OCI-LY3 (cell line): ENCODE measurements around the gene BMP8B.

ENCODE experiments used
- H2AFZ ChIP-seq: fragments of 200-600, 300-600 bp; shearing (Covaris generic); 2 replicates; pipeline ENCODE4 v1.6.0; 2014; ENCODE audit warnings: antibody characterized with exemption, low read depth, low read length
- H3K27ac ChIP-seq: fragments of 200-600, 300-600 bp; sonication (generic); 2 replicates; pipeline ENCODE4 v1.5.1; 2014; ENCODE audit warnings: mild to moderate bottlenecking, low read length, moderate library complexity, mixed read lengths
- H3K27me3 ChIP-seq: fragments of 200-600, 300-600 bp; sonication (generic); 2 replicates; pipeline ENCODE4 v1.6.1; 2014; ENCODE audit warnings: low read depth, low read length, mixed read lengths
- H3K36me3 ChIP-seq: fragments of 200-600, 300-600 bp; sonication (generic); replicated peaks from 2 replicates; pipeline ENCODE3; 2014; ENCODE audit warnings: low read depth, low read length, mixed read lengths
- H3K4me1 ChIP-seq: fragments of 300-600, 200-600 bp; sonication (generic); 2 replicates; pipeline ENCODE4 v1.6.1; 2014; ENCODE audit warnings: low read length, mixed read lengths
- H3K4me2 ChIP-seq: fragments of 200-600, 300-600 bp; sonication (generic); 2 replicates; pipeline ENCODE4 v1.6.1; 2014; ENCODE audit warnings: low read length, mixed read lengths
- H3K4me3 ChIP-seq: fragments of 300-600, 200-600 bp; sonication (generic); 2 replicates; pipeline ENCODE4 v1.5.1; 2014; ENCODE audit warnings: antibody characterized with exemption, mild to moderate bottlenecking, low read length, moderate library complexity
- H3K79me2 ChIP-seq: fragments of 300-600, 200-600 bp; shearing (Covaris generic); 2 replicates; pipeline ENCODE4 v1.6.1; 2014; ENCODE audit warnings: mild to moderate bottlenecking, low read length, mixed read lengths
- H3K9ac ChIP-seq: fragments of 300-600, 200-600 bp; shearing (Covaris generic); 2 replicates; pipeline ENCODE4 v1.6.0; 2014; ENCODE audit warnings: mild to moderate bottlenecking, low read length, moderate library complexity
- H3K9me3 ChIP-seq: fragments of 200-600, 300-600 bp; shearing (Covaris generic); 2 replicates; pipeline ENCODE4 v1.6.1; 2014; ENCODE audit warnings: low read length, mixed read lengths; ENCODE audit not compliant: insufficient read depth
- H4K20me1 ChIP-seq: fragments of 200-600, 300-600 bp; sonication (generic); 2 replicates; pipeline ENCODE4 v1.6.1; 2016; ENCODE audit warnings: low read length, mixed read lengths; ENCODE audit not compliant: insufficient read depth
- CTCF ChIP-seq: fragments of 200-600, 300-600 bp; sonication (generic); IDR thresholded peaks from 2 replicates; pipeline ENCODE4 v1.5.1; 2014; ENCODE audit warnings: antibody characterized with exemption, low read length, low read depth
- EZH2phosphoT487 ChIP-seq: fragments of 200-600 bp; shearing (Covaris generic); IDR thresholded peaks from 2 replicates; pipeline ENCODE4 v1.6.1; 2018; ENCODE audit warnings: antibody characterized with exemption, mixed run types, low read depth

Gene BMP8B

GRCh38 chr1:39788758-39789570 lies at the start of gene BMP8B:
TSS of gene BMP8B (minus strand) at chr1:39788865. CDS start at chr1:39788485, 380 bp downstream.
- H3K36me3 ChIP-seq: no peaks in the 10 kb centered on the region
- H3K4me2 ChIP-seq: no peak within 1 kb of the TSS
- H3K27ac ChIP-seq: no peak within 1 kb of the TSS
- H3K4me3 ChIP-seq: no peak within 1 kb of the TSS
- TF ChIP-seq EZH2phosphoT487 (no peak), CTCF (no peak)
- H3K27me3 ChIP-seq: no peaks in the 10 kb centered on the region
- no peak within 1 kb of the TSS for H2AFZ ChIP-seq
- H3K4me1 ChIP-seq: no peaks in the 10 kb centered on the region
- H3K9ac ChIP-seq: no peak within 1 kb of the TSS
- no peaks in the 10 kb centered on the region for H3K9me3 ChIP-seq
- H4K20me1 ChIP-seq: no peaks in the 10 kb centered on the region
- no peaks in the 10 kb centered on the region for H3K79me2 ChIP-seq

- Histone ChIP-seq H4K20me1 (no peaks in the 10 kb centered on the region), H2AFZ (no peak overlapping the region), H3K27me3 (no peaks in the 10 kb centered on the region), H3K9ac (no peak overlapping the region), H3K4me2 (no peak overlapping the region), H3K4me3 (no peak overlapping the region), H3K27ac (no peak overlapping the region), H3K9me3 (no peaks in the 10 kb centered on the region), H3K36me3 (peaks cover 23% of the 10 kb centered on the region), H3K4me1 (no peaks in the 10 kb centered on the region), H3K79me2 (no peaks in the 10 kb centered on the region)
- TF ChIP-seq CTCF: no peak
- no peak for TF ChIP-seq EZH2phosphoT487
Observed at GRCh38 chr1:39836595-39837110, 48.0 kb upstream of the BMP8B start.

GRCh38 chr1:39835935-39836594 lies 47.4 kb upstream of the BMP8B start:
- no peak overlapping the region for H3K4me3 ChIP-seq
- H2AFZ ChIP-seq: no peak overlapping the region
- H3K9ac ChIP-seq: no peak overlapping the region
- no peaks in the 10 kb centered on the region for H3K9me3 ChIP-seq
- no peaks in the 10 kb centered on the region for H3K4me1 ChIP-seq
- no peaks in the 10 kb centered on the region for H3K79me2 ChIP-seq
- H4K20me1 ChIP-seq: no peaks in the 10 kb centered on the region
- H3K36me3 ChIP-seq: peaks cover 19% of the 10 kb centered on the region
- no peak overlapping the region for H3K4me2 ChIP-seq
- H3K27ac ChIP-seq: no peak overlapping the region
- H3K27me3 ChIP-seq: no peaks in the 10 kb centered on the region
- TF ChIP-seq EZH2phosphoT487 (no peak), CTCF (no peak)

- H3K27ac ChIP-seq: no peak overlapping the region
- H3K4me2 ChIP-seq: no peak overlapping the region
- H3K9ac ChIP-seq: no peak overlapping the region
- H4K20me1 ChIP-seq: no peaks in the 10 kb centered on the region
- peaks cover 11% of the 10 kb centered on the region for H3K36me3 ChIP-seq
- H3K27me3 ChIP-seq: no peaks in the 10 kb centered on the region
- H3K4me3 ChIP-seq: no peak overlapping the region
- H3K4me1 ChIP-seq: no peaks in the 10 kb centered on the region
- TF ChIP-seq CTCF (no peak), EZH2phosphoT487 (no peak)
- no peaks in the 10 kb centered on the region for H3K9me3 ChIP-seq
- no peak overlapping the region for H2AFZ ChIP-seq
- H3K79me2 ChIP-seq: no peaks in the 10 kb centered on the region
Observed at GRCh38 chr1:39835110-39835509, 46.4 kb upstream of the BMP8B start.
